Stimulated activated CD8-positive, alpha-beta memory T cell treated with anti-CD3 and anti-CD28 coated beads, Interleukin-15, amount 100 ng/mL, for 1 hour (primary cell): ENCODE measurements around the gene TYROBP.
"Not testable (repeated sequence)": the region's sequence is repeated elsewhere in the genome, so short reads cannot be mapped to it uniquely, and the experiment has no call there.

Experiments used
- DNase-seq: peaks from one replicate; pipeline ENCODE4 v3.0.0-alpha.2; 2020; ENCODE audit warnings: low read depth

Gene TYROBP

GRCh38 chr19:35899547-35900214 lies 8.4 kb downstream of the TYROBP start:
- peak; percentile 73 for DNase-seq

DNA sequence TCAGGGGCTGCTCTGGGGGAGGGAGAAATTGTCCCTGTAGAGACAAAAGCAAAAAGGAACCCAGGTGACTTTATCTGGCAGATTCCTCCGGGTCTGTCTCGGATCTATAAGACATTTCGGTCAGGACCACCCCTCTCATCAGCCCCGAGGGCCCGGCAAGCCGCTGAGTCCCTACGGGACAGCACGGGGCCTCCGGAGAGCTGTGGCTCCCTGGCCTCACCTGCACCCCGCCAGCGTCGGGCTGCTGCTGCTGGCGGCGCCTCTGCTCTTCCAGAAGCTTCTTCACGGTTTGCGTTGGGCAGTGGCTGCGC lies 9.6 kb downstream of the TYROBP start:
- no peak for DNase-seq

DNA sequence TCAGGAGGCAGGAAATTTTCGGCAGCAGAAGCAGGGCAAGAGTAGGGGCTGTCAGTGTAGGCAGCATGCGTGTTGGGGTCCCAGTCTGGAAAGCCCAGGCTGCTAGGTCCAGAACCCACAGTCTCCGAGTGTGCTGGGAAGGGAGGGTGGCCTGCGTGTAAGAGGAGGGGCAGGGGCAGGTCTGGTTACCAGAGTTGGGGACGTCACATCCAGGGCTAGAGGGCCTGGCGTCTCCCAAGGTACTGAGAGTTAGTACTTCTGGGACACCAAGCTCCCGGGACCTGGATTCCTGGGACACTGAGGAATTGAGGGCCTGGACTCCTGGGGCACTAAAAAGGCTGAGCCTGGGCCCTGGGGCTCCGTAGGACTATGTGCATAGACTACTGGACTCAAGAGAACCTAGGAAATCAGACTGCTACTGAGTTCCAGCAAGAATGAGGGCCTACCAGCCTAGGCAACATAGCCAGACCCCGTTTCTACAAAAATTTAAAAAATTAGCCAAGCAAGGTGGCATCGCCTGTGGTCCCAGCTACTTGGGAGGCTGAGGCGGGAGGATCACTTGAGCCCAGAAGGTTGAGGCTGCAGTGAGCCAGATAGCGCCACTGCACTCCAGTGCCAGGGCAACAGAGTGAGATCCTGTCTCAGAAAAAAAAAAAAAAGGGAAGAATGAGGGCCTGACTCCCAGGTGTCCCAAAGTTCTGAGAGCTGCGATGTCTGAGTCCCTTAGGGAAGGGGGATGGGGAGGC lies 10.2 kb downstream of the TYROBP start:
- DNase-seq, result no peak

DNA sequence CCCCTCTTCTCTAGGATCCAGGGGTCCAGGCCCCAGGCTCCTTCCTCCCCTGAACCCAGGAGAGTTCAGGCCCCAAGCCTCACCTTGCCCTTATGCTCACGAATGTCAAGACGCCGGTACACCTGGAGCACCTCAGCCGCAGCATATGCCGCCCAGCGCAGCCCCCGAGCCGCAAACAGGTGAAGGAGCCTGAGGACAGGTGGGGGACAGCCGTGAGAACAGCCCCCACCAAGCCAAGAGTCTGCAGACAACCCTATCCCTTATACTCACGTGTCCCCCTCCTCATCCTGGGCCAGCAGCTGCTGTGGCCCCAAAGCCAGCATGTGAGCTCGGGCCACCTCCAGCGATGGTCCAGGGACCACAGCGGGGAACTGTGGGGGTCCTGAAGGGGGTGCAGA lies 11.5 kb downstream of the TYROBP start:
- DNase-seq, result no peak

DNA sequence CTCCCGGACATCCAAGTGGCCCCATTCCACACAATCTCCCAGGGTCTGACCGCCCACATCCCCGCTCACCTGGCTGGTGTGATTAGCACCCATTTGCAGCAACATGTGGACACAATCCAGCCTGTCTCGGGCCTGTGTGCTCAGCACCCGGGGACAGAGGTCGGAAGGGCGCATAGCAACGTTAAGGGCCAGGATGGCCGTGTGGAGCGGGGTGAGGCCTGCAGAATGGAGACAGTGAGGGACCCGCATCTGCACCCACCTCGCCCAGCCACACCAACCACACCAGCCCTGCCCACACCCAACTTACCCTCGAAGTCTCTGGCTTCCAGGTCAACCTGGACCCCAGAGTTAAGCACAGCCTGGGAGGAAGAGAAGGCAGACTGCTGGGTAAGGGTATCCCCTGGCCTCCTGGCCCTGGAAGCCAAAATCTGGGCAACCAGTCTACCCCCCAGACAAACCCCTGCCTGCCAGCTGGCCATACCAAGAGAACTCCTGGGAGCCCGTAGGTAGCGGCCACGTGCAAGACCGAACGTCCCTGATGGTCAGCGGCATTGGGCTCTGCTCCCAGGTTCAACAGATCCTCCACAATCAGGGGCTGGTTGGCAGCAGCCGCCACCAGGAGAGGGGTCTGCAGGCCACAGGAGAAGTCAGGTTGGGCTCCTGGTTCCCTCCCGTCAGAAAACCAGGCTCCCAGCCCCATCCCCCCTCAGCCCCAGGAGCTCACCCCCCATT lies 12.0 kb downstream of the TYROBP start:
- DNase-seq, result no peak

DNA sequence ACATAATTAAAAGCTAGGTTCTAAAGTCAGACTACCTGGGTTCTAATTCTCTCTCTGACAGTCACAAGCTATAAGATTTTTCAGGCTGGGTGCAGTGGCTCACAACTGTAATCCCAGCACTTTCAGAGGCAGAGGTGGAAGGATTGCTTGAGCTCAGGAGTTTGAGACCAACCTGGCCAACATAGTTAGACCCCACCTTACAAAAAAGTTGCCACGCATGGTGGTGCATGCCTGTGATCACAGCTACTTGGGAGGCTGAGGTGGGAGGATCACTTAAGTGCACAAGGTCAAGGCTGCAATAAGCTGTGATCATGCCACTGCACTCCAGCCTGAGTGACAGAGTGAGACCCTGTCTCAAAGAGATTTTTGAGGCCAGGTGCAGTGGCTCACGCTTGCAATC lies 13.8 kb downstream of the TYROBP start:
- DNase-seq, result no peak

DNA sequence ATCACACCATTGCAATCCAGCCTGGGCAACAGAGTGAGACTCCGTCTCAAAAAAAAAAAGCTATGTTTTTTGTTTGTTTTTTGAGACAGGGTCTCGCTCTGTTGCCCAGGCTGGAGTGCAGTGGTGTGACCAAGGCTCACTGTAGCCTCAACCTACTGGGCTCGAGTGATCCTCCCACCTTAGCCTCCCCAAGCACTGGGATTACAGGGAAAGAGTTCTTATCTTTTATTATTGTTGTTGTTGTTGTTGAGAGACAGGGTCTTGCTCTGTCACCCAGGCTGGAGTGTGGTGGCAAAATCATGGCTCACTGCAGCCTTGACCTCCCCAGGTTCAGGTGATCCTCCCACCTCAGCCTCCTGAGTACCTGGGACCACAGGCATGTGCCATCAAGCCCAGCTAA lies 16.3 kb downstream of the TYROBP start:
- not testable (repeated sequence) for DNase-seq

DNA sequence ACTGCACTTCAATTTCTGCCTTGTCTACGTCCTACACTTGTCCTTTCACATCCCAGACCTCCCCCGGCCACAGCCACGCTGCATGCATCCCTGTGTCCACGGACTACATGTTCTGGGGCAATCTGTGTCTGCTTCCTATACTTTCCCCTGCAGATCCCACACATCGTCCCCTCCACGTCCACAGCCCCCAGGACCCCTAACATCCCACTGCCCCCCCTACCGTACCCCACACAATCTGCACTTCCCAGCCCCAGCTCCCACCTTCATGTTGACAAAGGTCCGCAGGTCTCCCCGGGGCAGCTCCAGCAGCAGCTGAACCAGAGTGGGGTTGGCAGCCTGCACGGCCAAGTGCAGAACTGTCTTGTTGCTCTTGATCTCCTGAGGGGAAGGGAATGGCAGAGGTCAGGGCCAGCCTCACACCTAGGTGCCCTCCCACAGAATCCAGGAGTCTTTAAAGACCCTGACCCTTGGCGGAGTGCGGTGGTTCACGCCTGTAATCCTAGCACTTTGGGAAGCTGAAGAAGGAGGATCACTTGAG lies 17.9 kb downstream of the TYROBP start:
- no peak for DNase-seq

DNA sequence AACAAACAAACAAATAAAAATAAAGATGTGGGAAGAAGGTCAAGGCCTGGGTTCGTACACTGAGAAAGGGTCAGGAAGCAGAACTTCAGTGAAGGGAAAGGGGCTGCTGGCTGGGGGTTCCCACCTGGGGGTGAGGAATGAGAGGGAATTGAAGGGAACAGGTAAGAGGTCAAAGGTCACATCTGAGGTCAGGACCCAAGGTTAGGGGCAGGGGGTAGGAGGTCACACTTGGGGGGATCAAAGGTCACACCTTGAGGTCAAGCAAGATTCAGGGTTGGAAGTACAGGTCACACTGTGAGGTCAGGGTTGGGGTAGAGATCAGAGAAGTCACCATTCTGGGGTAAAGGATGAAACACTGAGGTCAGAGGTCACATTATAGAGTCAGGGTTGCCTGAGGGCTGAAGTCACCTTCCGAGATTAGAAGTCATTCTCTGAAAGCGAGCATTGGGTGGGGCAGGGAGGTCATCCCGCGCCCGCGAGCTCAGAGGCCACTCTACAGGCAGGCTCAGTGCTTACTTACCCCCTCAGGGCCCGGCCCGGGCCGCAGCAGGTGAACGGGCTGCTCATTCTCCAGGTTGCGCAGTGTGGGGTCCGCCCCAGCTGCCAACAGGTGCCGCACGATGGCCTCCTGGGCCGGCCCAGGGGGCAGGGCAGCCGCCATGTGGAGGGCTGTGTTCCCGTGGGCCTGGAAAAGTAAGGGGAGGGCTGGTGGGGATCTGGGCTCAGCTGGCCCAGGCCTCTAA lies 18.6 kb downstream of the TYROBP start:
- no peak for DNase-seq

- no peak for DNase-seq
Measured at GRCh38 chr19:35888398-35888797, 19.7 kb downstream of the TYROBP start.

GRCh38 chr19:35887197-35887596 lies 20.9 kb downstream of the TYROBP start:
- no peak for DNase-seq

- no peak for DNase-seq
Measured at GRCh38 chr19:35885904-35886303, 22.2 kb downstream of the TYROBP start.

DNA sequence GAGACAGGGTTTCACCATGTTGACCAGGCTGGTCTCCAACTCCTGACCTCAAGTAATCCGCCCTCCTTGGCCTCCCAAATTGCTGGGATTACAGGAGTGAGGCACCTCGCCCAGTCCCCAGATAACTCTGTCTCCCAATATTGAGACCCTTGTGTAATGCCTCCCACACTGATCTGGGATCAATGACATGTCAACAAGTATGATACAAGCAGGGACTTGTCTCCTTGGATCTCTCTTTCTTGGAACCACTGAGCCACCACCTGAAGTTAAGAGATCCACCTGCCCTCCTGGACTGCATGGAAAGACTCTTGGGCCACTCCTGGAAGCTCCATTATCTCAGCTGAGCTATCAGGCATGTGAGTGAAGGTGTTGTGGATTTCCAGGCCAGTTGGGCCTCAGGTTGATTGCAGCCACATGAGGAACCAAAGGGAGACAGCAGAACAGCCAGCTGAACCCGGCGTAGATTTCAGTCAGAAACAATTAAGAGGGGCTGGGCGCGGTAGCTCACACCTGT lies 22.8 kb downstream of the TYROBP start:
- no peak for DNase-seq

GRCh38 chr19:35883882-35884281 lies 24.2 kb downstream of the TYROBP start:
- no peak for DNase-seq

GRCh38 chr19:35882114-35882832 lies 25.8 kb downstream of the TYROBP start:
- no peak for DNase-seq

- DNase-seq, result no peak
Measured at GRCh38 chr19:35879770-35880317, 28.3 kb downstream of the TYROBP start.

DNA sequence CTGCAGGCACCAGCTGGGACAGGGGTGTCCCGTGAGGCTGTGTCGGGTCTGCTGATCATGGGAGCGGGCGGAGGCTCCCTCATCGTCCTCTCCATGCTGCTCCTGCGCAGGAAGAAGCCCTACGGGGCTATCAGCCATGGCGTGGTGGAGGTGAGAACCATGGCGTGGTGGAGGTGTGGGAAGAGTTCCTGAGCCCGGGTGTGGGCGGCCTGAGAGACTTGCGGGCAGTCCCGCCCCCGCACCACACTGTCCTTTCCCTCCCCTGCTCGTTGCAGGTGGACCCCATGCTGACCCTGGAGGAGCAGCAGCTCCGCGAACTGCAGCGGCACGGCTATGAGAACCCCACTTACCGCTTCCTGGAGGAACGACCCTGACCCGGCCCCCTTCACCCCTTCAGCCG lies 29.0 kb downstream of the TYROBP start:
- DNase-seq, result no peak

DNA sequence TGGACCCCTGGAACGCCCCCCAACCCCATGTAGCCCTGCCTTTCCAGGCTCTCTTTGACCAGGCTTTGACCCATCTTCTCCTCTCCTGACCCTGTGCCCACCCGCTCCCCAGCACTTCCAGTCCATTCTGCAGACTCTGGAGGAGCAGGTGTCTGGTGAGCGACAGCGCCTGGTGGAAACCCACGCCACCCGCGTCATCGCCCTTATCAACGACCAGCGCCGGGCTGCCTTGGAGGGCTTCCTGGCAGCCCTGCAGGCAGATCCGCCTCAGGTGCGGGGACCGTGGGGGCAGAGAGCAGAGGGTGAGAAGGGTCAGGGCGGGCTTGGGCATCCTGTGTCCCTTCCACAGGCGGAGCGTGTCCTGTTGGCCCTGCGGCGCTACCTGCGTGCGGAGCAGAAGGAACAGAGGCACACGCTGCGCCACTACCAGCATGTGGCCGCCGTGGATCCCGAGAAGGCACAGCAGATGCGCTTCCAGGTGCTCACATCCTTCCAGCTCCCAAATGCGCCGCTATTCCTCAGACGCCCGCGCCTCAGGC lies 33.6 kb downstream of the TYROBP start:
- no peak for DNase-seq

GRCh38 chr19:35872180-35872579 lies 35.9 kb downstream of the TYROBP start:
- DNase-seq, result no peak

- no peak for DNase-seq
Measured at GRCh38 chr19:35871611-35872010, 36.5 kb downstream of the TYROBP start.

GRCh38 chr19:35870798-35871197 lies 37.3 kb downstream of the TYROBP start:
- no peak for DNase-seq
